ENCODE results near the gene JCAD.
"Not testable (repeated sequence)": the region's sequence is repeated elsewhere in the genome, so short reads cannot be mapped to it uniquely, and the experiment has no call there.

Gene JCAD

GRCh38 chr10:29982997-29983648 is 76.3 kb downstream of the JCAD start:
- no peak for DNase-seq (ENCODE audit: low spot score)

GRCh38 chr10:29981510-29981909 is 77.9 kb downstream of the JCAD start:
- no peak for DNase-seq (ENCODE audit: low spot score)

GRCh38 chr10:29980084-29980483 is 79.3 kb downstream of the JCAD start:
- DNase-seq (ENCODE audit: low spot score), result no peak

- not testable (repeated sequence) for DNase-seq (ENCODE audit: low spot score)
These were observed 80.0 kb downstream of the JCAD start for GRCh38 chr10:29979421-29979779.

GRCh38 chr10:29977171-29977570 is 82.2 kb downstream of the JCAD start:
- no peak for DNase-seq (ENCODE audit: low spot score)

GRCh38 chr10:29976134-29976533 is 83.3 kb downstream of the JCAD start:
- DNase-seq (ENCODE audit: low spot score), result no peak

GRCh38 chr10:29974773-29975172 is 84.6 kb downstream of the JCAD start:
- no peak for DNase-seq (ENCODE audit: low spot score)

- DNase-seq (ENCODE audit: low spot score), result no peak
These were observed 85.5 kb downstream of the JCAD start for GRCh38 chr10:29973921-29974320.

GRCh38 chr10:29970576-29970975 is 88.8 kb downstream of the JCAD start:
- no peak for DNase-seq (ENCODE audit: low spot score)

- DNase-seq (ENCODE audit: low spot score), result no peak
These were observed 89.4 kb downstream of the JCAD start for GRCh38 chr10:29970012-29970396.

GRCh38 chr10:29969255-29970011 is 90.0 kb downstream of the JCAD start:
- no peak for DNase-seq (ENCODE audit: low spot score)

- DNase-seq (ENCODE audit: low spot score), result no peak
These were observed 90.8 kb downstream of the JCAD start for GRCh38 chr10:29968585-29968984.

GRCh38 chr10:29966269-29966668 is 93.1 kb downstream of the JCAD start:
- no peak for DNase-seq (ENCODE audit: low spot score)

Data from left forelimb (tissue), 1 donor.